ENCODE measurements around the gene ST6GALNAC1. TPM values are rescaled to one million over a fixed set of nuclear protein-coding genes. Genes with fewer than 3 reads are reported as not detected.

ST6GALNAC1 gene
- total and polyA plus RNA-seq, 2 of the 13 experiments (the other 11 are each of a cell fraction or from before 2014, with no cell fraction given) = not detected

DNA sequence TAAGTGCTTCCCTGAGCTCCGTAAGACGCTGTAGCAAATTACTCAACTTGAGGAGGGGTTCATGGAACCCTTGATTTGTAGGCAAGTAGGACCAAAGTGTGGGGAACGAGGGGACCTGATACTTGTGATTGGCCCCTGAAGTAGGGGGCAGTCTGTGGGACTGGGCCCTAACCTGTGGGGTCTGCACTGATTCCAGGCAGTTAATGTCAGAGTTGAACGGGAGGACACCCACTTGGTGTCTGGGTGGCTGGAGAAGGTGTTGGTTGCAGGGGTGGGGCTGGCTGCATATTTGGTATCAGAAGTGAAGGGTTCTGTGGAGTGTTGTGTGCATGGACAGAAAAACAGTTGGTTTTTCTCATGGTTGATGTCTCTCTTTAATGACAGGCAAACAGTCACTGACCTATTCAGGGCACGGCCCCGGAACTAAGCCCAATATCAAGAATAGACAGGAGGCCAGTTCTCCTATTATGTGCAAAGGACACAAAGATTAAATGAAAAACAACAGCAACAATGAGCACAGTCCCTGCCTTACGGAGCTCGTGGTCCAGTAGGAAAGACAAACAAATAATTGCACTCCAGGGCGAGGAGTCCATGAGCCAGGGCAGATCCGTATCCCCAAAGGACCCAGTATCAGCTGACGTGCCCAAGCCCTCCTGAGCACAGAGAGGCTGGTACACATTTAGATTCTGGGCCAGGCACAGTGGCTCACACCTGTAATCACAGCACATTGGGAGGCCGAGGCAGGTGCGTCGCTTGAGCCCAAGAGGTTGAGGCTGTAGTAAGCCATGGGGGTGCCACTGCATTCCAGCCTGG is 48.0 kb upstream of the ST6GALNAC1 start (continued):
- TF ChIP-seq, protein P1, sequence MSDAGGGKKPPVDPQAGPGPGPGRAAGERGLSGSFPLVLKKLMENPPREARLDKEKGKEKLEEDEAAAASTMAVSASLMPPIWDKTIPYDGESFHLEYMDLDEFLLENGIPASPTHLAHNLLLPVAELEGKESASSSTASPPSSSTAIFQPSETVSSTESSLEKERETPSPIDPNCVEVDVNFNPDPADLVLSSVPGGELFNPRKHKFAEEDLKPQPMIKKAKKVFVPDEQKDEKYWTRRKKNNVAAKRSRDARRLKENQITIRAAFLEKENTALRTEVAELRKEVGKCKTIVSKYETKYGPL (CRISPR knock-in tag; IDR thresholded peaks at IDR 0.05) = no peak
- no peak for TF ChIP-seq GFI1 (CRISPR knock-in tag; IDR thresholded peaks at IDR 0.05; ENCODE audit: borderline replicate concordance)
- TF ChIP-seq, protein P2, sequence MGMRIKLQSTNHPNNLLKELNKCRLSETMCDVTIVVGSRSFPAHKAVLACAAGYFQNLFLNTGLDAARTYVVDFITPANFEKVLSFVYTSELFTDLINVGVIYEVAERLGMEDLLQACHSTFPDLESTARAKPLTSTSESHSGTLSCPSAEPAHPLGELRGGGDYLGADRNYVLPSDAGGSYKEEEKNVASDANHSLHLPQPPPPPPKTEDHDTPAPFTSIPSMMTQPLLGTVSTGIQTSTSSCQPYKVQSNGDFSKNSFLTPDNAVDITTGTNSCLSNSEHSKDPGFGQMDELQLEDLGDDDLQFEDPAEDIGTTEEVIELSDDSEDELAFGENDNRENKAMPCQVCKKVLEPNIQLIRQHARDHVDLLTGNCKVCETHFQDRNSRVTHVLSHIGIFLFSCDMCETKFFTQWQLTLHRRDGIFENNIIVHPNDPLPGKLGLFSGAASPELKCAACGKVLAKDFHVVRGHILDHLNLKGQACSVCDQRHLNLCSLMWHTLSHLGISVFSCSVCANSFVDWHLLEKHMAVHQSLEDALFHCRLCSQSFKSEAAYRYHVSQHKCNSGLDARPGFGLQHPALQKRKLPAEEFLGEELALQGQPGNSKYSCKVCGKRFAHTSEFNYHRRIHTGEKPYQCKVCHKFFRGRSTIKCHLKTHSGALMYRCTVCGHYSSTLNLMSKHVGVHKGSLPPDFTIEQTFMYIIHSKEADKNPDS (CRISPR knock-in tag; IDR thresholded peaks at IDR 0.05) = no peak
- peak; percentile 83; the same call in 1 of the 2 replicates for TF ChIP-seq ZNF451 (CRISPR knock-in tag; IDR thresholded peaks at IDR 0.05)
- no peak for TF ChIP-seq MAFK (conservative IDR thresholded peaks at IDR 0.05 in 1 of 2, IDR thresholded peaks at IDR 0.05 in 1 of 2; ENCODE audit: low read length in 2 of 2)
- TF ChIP-seq ARNT2 (CRISPR knock-in tag; IDR thresholded peaks at IDR 0.05; ENCODE audit: low read depth) = no peak
- peak; percentile 70 for TF ChIP-seq ZNF350 (CRISPR knock-in tag; IDR thresholded peaks at IDR 0.05; ENCODE audit: borderline replicate concordance, low read depth)
- TF ChIP-seq ZNF614 (CRISPR knock-in tag; IDR thresholded peaks at IDR 0.05; ENCODE audit: borderline replicate concordance) = peak; percentile 91
- TF ChIP-seq ZNF337 (CRISPR knock-in tag; IDR thresholded peaks at IDR 0.05; ENCODE audit: borderline replicate concordance, low read depth) = no peak
- TF ChIP-seq FIP1L1 (IDR thresholded peaks at IDR 0.05; ENCODE audit: borderline replicate concordance, insufficient read depth, low read depth, low read length) = no peak
- TF ChIP-seq RXRB (CRISPR knock-in tag; IDR thresholded peaks at IDR 0.05; ENCODE audit: borderline replicate concordance) = peak; percentile 98
- TF ChIP-seq FOXA1 (IDR thresholded peaks at IDR 0.05) = no peak
- peak; percentile 55; the same call in 1 of the 2 replicates for TF ChIP-seq FOXA1 (CRISPR knock-in tag; IDR thresholded peaks at IDR 0.05)
- peak; percentile 42; the same call in 1 of the 2 replicates for TF ChIP-seq BHLHE40 (IDR thresholded peaks at IDR 0.05; ENCODE audit: low read length)
- TF ChIP-seq ZNF570 (CRISPR knock-in tag; IDR thresholded peaks at IDR 0.05; ENCODE audit: borderline replicate concordance) = no peak
- no peak for TF ChIP-seq NR2C2 (CRISPR knock-in tag; IDR thresholded peaks at IDR 0.05; ENCODE audit: borderline replicate concordance)
- no peak for TF ChIP-seq ZBTB3 (CRISPR knock-in tag; IDR thresholded peaks at IDR 0.05; ENCODE audit: borderline replicate concordance, low read depth)
- TF ChIP-seq NFE2L1 (CRISPR knock-in tag; IDR thresholded peaks at IDR 0.05; ENCODE audit: borderline replicate concordance) = no peak
- TF ChIP-seq ZNF207 (IDR thresholded peaks at IDR 0.05; ENCODE audit: borderline replicate concordance) = no peak
- TF ChIP-seq ELF1 (CRISPR knock-in tag; IDR thresholded peaks at IDR 0.05) = peak; percentile 55; the same call in 1 of the 2 replicates
- TF ChIP-seq ZNF547 (CRISPR knock-in tag; IDR thresholded peaks at IDR 0.05) = no peak
- TF ChIP-seq SRSF9 (IDR thresholded peaks at IDR 0.05; ENCODE audit: borderline replicate concordance, insufficient read depth, low read depth, low read length, poor library complexity, severe bottlenecking) = no peak
- TF ChIP-seq YEATS4 (CRISPR knock-in tag; IDR thresholded peaks at IDR 0.05; ENCODE audit: borderline replicate concordance) = peak; percentile 53; the same call in 1 of the 2 replicates
- no peak for TF ChIP-seq CHD4 (IDR thresholded peaks at IDR 0.05; ENCODE audit: borderline replicate concordance, low read length)
- no peak for TF ChIP-seq ZNF235 (CRISPR knock-in tag; IDR thresholded peaks at IDR 0.05; ENCODE audit: borderline replicate concordance)

All from HepG2 (cell line).